ENCODE data around the gene TOR4A.

- TF ChIP-seq CREB5 (CRISPR knock-in tag; IDR thresholded peaks at IDR 0.05; ENCODE audit: low read depth), result no peak
- no peak for TF ChIP-seq ZFP30 (CRISPR knock-in tag; IDR thresholded peaks at IDR 0.05)
- no peak for TF ChIP-seq OSR1 (CRISPR knock-in tag; IDR thresholded peaks at IDR 0.05)
- no peak for TF ChIP-seq ZNF8 (CRISPR knock-in tag; IDR thresholded peaks at IDR 0.05)
- TF ChIP-seq ESRRG (CRISPR knock-in tag; IDR thresholded peaks at IDR 0.05), result no peak
- TF ChIP-seq ARNTL (CRISPR knock-in tag; IDR thresholded peaks at IDR 0.05; ENCODE audit: borderline replicate concordance, low read depth), result no peak
- no peak for TF ChIP-seq CSDC2 (CRISPR knock-in tag; IDR thresholded peaks at IDR 0.05)
- no peak for TF ChIP-seq CSRNP3 (CRISPR knock-in tag; IDR thresholded peaks at IDR 0.05)
- TF ChIP-seq TSHZ2 (CRISPR knock-in tag; IDR thresholded peaks at IDR 0.05), result no peak
- TF ChIP-seq SNAI2 (CRISPR knock-in tag; IDR thresholded peaks at IDR 0.05), result no peak
Observed at GRCh38 chr9:137312852-137313325, 35.4 kb downstream of the TOR4A start.
